GM13977 (cell line): ENCODE results near the gene SLC1A5.
A peak's percentile ranks its signal among the peaks of the same experiment; 100 is the strongest.

ENCODE experiments used
- DNase-seq: peaks from one replicate; pipeline ENCODE4 v3.0.0; 2012; ENCODE audit warnings: low spot score
- CTCF ChIP-seq: IDR thresholded peaks from 2 replicates; pipeline ENCODE4 v1.5.1; 2012; ENCODE audit warnings: mild to moderate bottlenecking, control low read depth; ENCODE audit not compliant: insufficient read depth; ENCODE audit errors: extremely low read depth, missing control alignments
- in situ Hi-C: fragments of 300-500 bp; cut with MboI; formaldehyde crosslinking; loops from one replicate; pipeline ENCODE4 v1.12.0; 2022; ENCODE audit warnings: low sequenced_read_pairs, low pct_unique_long_range_greater_than_20kb, mixed read lengths, inconsistent platforms; ENCODE audit not compliant: unreplicated experiment

Gene SLC1A5

DNA sequence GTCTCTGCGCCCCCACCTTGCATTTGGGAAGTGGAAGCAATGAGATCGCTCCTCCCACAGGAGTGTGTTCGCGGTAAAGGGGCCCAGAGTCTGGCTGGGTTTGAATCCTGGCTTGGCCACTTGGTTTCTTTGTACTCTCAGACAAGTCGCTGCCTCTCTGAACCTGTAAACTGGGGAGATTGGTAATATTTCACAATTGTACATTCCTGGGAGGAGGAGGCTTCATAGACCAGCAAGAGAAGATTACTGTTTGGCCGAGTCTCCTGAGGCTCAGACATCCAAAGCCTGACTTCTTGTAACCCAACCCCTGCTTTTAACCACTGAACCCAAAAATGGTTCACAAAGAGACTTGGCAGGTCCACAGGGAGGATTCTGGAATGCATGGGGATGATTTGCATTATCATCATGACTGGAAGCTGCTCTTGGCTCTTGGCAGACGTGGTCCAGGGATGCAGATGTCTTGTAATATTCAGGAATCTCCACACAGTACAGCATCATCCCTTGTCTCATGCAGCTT lies 28.5 kb downstream of the SLC1A5 start:
- no peak for DNase-seq
- in situ Hi-C loops, result loop anchor here (5.0 kb wide), 1 partner anchor 82 kb away; no protein-coding TSS in a partner anchor
- TF ChIP-seq CTCF, result no peak

DNA sequence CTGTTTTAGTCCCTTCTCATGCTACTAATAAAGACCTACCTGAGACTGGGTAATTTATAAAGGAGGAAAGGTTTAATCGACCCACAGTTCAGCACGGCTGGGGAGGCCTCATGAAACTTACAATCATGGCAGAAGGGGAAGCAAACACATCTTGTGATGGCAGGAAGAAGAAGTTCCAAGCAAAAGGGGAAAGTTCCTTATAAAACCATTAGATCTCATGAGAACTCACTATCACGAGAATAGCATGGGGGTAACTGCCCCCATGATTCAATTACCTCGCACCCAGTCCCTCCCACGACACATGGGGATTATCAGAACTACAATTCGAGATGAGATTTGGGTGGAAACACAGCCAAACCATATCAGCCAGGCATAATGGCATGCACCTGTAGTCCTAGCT lies 29.2 kb downstream of the SLC1A5 start:
- DNase-seq, result no peak
- in situ Hi-C loops, result no loop called here
- no peak for TF ChIP-seq CTCF

- TF ChIP-seq CTCF, result no peak
- in situ Hi-C loops, result no loop called here
- DNase-seq, result no peak
Measured at GRCh38 chr19:46756544-46756888, 31.9 kb downstream of the SLC1A5 start.

DNA sequence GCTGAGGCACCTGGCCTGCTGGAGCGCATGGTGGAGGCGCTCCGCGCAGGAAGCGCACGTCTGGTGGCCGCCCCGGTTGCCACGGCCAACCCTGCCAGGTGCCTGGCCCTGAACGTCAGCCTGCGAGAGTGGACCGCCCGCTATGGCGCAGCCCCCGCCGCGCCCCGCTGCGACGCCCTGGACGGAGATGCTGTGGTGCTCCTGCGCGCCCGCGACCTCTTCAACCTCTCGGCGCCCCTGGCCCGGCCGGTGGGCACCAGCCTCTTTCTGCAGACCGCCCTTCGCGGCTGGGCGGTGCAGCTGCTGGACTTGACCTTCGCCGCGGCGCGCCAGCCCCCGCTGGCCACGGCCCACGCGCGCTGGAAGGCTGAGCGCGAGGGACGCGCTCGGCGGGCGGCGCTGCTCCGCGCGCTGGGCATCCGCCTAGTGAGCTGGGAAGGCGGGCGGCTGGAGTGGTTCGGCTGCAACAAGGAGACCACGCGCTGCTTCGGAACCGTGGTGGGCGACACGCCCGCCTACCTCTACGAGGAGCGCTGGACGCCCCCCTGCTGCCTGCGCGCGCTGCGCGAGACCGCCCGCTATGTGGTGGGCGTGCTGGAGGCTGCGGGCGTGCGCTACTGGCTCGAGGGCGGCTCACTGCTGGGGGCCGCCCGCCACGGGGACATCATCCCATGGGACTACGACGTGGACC lies 32.4 kb downstream of the SLC1A5 start:
- in situ Hi-C loops, result no loop called here
- no peak for TF ChIP-seq CTCF
- no peak for DNase-seq

GRCh38 chr19:46755077-46755852 lies 33.1 kb downstream of the SLC1A5 start:
- no peak for DNase-seq
- in situ Hi-C loops, result no loop called here
- TF ChIP-seq CTCF, result no peak

GRCh38 chr19:46753420-46754155 lies 34.8 kb downstream of the SLC1A5 start:
- in situ Hi-C loops, result no loop called here
- TF ChIP-seq CTCF, result peak; percentile 66
- DNase-seq, result peak; percentile 80
